Right cardiac atrium (tissue), 5 donors: ENCODE results near the gene MGA. TPM values are rescaled to one million over a fixed set of nuclear protein-coding genes. Genes with fewer than 3 reads are reported as not detected.
A peak's percentile ranks its signal among the peaks of the same experiment; 100 is the strongest.

Source experiments
- ATAC-seq, 2 donors: fragments of 200-7000 bp; cut with Tn5 transposase; one replicate each; pipeline versions ENCODE4 v1.8.0 to v1.9.1; 2020; ENCODE audit warnings: moderate library complexity in 2 of 2, mild to moderate bottlenecking in 1 of 2
- DNase-seq, 3 donors: peaks; one replicate each; pipeline ENCODE4 v3.0.0-alpha.2; 2020
- H3K27ac ChIP-seq: one replicate; pipeline ENCODE4 v1.5.1; 2013; ENCODE audit warnings: mild to moderate bottlenecking, low read length, control low read depth, moderate library complexity
- H3K27me3 ChIP-seq: one replicate; pipeline ENCODE4 v1.6.1; 2013; ENCODE audit not compliant: control insufficient read depth, insufficient read depth
- H3K4me1 ChIP-seq: one replicate; pipeline ENCODE4 v1.6.1; 2013; ENCODE audit warnings: low read length; ENCODE audit not compliant: control insufficient read depth, insufficient read depth
- H3K4me3 ChIP-seq: one replicate; pipeline ENCODE4 v1.5.1; 2013; ENCODE audit warnings: low read length, control low read depth
- H3K9me3 ChIP-seq: one replicate; pipeline ENCODE4 v1.6.1; 2013; ENCODE audit warnings: low read length; ENCODE audit not compliant: control insufficient read depth
- WGBS: extraction: QIAGEN DNeasy Blood & Tissue Kit; methylation state at CpG from one replicate; pipeline ENCODE4 v1.1.7; 2013; 5-methylcytosine and 5-hydroxymethylcytosine counted together
- intact Hi-C, 4 donors: fragments of 100-400 bp; cut with DNase I; formaldehyde crosslinking; loops; one replicate each; pipeline versions ENCODE4 v1.11.0 to v1.14.0; 2022 to 2023
- polyA plus RNA-seq: library from polyadenylated mRNA; stranded (reverse); fragments of 200-250 nt; gene quantifications from one replicate; pipeline ENCODE4 v1.2.3, GENCODE V29; 2013
- total RNA-seq, 4 donors: library from RNA; stranded (reverse); fragmentation: NEBNext Ultra II Directional; extraction: Animal tissue kit (Norgen Biotek cat#: 25700); gene quantifications; one replicate each; pipeline ENCODE4 v1.2.1, GENCODE V29; 2021
- donor health status: healthy with polysubstance abuse.
- donor health status: DM: no; HTN: yes; CAD: no.
- donor health status: DM: no; HTN: no; CAD: no.
- donor health status: DM: no; HTN: yes; CAD: no; lungs with severe emphysema.
- donor health status: DM: yes; HTN: yes; CAD: no.

Gene MGA
- total and polyA plus RNA-seq, 5 donors: 4.2 to 39.2 (median 36.5) TPM

DNA sequence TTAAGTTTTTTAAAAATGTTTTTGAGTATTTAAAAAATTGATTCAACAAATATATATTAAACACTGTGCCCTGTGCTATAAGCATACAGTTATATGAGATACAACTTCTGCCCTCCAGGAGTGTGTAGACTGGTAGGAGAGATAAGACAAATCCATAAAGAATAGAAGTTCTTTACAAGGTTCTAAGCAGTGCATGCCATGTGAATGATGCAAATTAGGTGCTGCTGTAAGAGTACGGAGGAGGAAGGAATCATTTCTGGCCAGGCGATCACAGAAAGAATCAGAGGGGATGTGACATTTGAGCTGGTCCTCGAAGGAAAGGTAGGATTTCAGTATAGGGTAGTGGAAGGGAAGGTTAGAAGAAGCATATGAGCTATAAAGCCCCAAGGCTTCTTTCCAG lies 128.1 kb downstream of the MGA start:
- ATAC-seq: no peak
- intact Hi-C loops: no loop called here
- Histone ChIP-seq H3K4me3 (no peak overlapping the region), H3K9me3 (no peaks in the 10 kb centered on the region), H3K27ac (no peak overlapping the region), H3K4me1 (peaks cover 17% of the 10 kb centered on the region), H3K27me3 (no peaks in the 10 kb centered on the region)
- WGBS: 89% methylated on average over 3 of the region's 3 CpGs
- DNase-seq: no peak

DNA sequence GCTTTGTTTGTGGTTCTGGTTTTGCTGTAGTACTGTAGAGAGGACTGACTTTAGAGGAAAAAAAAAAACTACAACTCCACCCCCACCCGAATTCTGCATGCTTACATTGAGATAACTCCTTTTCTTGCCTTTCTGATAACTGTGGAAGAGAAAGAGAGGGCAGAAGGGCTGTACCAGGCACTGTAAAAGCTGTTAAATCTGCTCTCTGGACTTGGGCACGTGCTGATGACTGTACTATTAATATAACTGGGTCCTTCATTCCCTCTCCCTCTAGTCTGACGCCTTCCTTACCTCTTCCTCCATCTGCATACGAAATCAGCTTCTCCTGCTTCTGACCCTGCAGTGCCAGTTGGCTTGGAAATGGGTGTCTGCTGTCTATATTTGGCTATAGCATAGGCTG lies 129.0 kb downstream of the MGA start:
- intact Hi-C loops: no loop called here
- Histone ChIP-seq H3K27ac (no peak overlapping the region), H3K9me3 (no peaks in the 10 kb centered on the region), H3K27me3 (no peaks in the 10 kb centered on the region), H3K4me3 (no peak overlapping the region), H3K4me1 (peaks cover 17% of the 10 kb centered on the region)
- 56% methylated on average over 4 of the region's 4 CpGs for WGBS
- ATAC-seq (peak; percentile 45 to 57), DNase-seq (no peak)

GRCh38 chr15:41789662-41790061 lies 129.5 kb downstream of the MGA start:
- no peak for DNase-seq
- no peaks in the 10 kb centered on the region for H3K27me3 ChIP-seq
- peaks cover 17% of the 10 kb centered on the region for H3K4me1 ChIP-seq
- no peak overlapping the region for H3K4me3 ChIP-seq
- intact Hi-C loops: no loop called here
- ATAC-seq: no peak
- H3K9me3 ChIP-seq: no peaks in the 10 kb centered on the region
- no peak overlapping the region for H3K27ac ChIP-seq

- no peak overlapping the region for H3K27ac ChIP-seq
- 89% methylated on average over 3 of the region's 3 CpGs for WGBS
These were observed 130.0 kb downstream of the MGA start for GRCh38 chr15:41790169-41790568.

DNA sequence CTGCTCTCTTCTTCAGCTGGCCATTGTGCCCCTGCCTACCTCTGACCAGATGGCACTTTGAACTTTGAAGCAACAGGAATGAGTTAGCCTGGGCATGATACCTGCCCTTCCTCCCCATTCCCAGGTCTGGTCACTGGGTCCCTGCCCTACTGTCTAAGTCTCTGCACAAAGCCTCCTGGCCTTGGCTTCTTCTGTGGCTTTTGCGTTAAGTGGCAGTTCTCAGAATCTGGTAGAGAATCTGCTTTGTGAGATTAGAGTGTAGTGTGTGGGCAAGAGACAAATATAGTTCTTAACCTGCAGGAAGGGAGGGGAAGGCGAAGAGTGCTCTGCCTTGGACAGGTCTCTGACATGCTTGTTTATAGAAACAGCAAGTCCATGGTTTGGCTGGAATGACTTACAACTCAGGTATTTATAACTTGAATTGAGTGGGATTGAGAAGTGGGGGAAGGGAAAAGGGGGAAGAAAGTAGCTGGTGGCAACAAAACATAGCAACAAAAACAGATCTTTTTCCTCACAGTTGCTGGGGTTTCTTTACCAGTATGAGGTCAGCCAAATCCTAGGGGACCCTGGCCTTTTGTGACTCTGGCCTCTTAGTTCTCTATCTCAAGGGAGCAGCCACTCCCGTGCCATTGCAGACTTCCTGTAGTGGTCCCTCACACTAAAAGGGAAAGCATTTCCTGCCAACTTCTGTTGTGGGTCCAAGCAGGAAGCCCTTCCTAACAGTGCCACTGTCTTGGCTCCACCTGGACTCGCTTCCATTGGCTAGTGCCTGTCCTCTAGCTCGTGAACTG lies 130.7 kb downstream of the MGA start:
- Histone ChIP-seq H3K4me1 (peaks cover 17% of the 10 kb centered on the region), H3K4me3 (no peak overlapping the region), H3K27ac (peak overlapping the region; percentile 5), H3K27me3 (no peaks in the 10 kb centered on the region), H3K9me3 (no peaks in the 10 kb centered on the region)
- peak in 2 of 3 donors; percentile 49 to 66 for DNase-seq
- ATAC-seq: peak; percentile 70 to 83
- 37% methylated on average over 5 of the region's 5 CpGs for WGBS
- intact Hi-C loops: no loop called here

More at GRCh38 chr15:41790169-41790568, 130.0 kb downstream of the MGA start:
- no peaks in the 10 kb centered on the region for H3K27me3 ChIP-seq
- DNase-seq (no peak), ATAC-seq (peak in 1 of 2 donors; percentile 34)
- H3K4me3 ChIP-seq: no peak overlapping the region
- intact Hi-C loops: no loop called here
- peaks cover 17% of the 10 kb centered on the region for H3K4me1 ChIP-seq
- no peaks in the 10 kb centered on the region for H3K9me3 ChIP-seq

DNA sequence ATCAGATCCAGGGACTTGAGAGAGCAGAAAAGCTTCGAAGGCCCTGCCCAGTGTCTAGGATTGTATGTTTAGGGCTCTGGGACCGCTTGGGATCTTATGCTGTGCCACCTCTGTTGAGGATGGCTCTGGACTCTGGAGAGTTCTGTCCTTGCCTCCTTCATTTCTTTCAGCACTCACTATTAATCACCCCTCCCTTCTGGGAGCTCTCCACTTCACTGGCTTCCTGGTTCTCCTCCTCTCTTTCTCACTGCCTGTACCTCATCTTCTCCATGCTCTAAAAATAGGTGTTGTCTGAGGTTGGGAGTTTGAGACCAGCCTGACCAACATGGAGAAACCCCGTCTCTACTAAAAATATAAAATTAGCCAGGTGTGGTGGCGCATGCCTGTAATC lies 131.3 kb downstream of the MGA start:
- WGBS: 82% methylated on average over 4 of the region's 4 CpGs
- Histone ChIP-seq H3K4me1 (peaks cover 17% of the 10 kb centered on the region), H3K4me3 (no peak overlapping the region), H3K9me3 (no peaks in the 10 kb centered on the region), H3K27ac (peak overlapping the region; percentile 5), H3K27me3 (no peaks in the 10 kb centered on the region)
- intact Hi-C loops: no loop called here
- DNase-seq (no peak), ATAC-seq (peak in 1 of 2 donors; percentile 34)

DNA sequence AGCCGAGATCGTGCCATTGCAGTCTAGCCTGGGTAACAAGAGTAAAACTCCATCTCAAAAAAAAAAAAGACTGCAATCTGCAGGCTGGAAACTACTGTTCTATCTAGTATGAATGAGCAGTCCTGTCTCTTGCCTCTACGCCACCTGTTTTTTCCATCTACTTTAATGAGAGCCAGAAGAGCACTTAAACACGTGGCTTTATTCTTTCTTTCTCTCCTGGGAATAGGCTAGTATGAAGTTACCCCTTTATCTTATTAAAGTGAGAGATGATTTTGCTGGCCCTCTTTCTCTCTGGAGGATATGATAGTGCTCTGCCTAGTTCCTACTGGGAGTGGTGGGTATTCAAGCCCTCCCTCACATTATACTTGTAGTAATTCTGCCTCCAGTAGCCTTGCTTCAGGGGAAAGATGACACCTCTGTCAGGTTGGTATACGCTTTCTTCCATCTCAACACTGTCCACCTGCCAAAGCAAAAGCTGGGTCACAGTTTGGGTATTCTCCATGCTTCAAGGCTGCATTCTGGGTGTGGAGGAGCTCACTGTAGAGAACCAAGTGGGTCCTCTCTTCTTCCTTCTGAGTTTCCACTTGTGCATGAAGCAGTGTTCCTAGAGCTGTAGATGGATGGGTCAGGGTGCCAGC lies 131.9 kb downstream of the MGA start:
- H3K9me3 ChIP-seq: no peaks in the 10 kb centered on the region
- intact Hi-C loops: no loop called here
- H3K4me1 ChIP-seq: peaks cover 17% of the 10 kb centered on the region
- DNase-seq: no peak
- no peak for ATAC-seq
- H3K27me3 ChIP-seq: no peaks in the 10 kb centered on the region
- no peak overlapping the region for H3K27ac ChIP-seq
- no peak overlapping the region for H3K4me3 ChIP-seq
- 66% methylated on average over 5 of the region's 5 CpGs for WGBS

DNA sequence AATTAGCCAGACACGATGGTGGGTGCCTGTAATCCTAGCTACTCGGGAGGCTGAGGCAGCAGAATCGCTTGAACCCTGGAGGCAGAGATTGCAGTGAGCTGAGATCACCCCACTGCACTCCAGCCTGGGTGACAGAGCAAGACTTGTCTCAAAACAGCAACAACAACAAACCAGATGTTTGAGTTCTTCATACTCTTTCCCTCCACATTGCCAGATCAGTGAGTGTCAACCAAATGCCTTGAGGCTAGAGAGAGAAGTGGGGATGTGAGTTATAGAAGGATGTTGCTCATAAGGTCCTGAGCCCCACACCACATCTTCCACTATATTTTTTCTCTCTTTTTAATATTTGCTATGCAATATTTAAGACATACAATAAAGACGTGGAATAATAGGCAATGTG lies 133.9 kb downstream of the MGA start:
- 66% methylated on average over 4 of the region's 4 CpGs for WGBS
- intact Hi-C loops: no loop called here
- no peak for DNase-seq
- Histone ChIP-seq H3K9me3 (no peaks in the 10 kb centered on the region), H3K4me3 (no peak overlapping the region), H3K27ac (no peak overlapping the region), H3K27me3 (no peaks in the 10 kb centered on the region), H3K4me1 (peaks cover 22% of the 10 kb centered on the region)
- no peak for ATAC-seq

GRCh38 chr15:41795996-41796856 lies 136.0 kb downstream of the MGA start:
- ATAC-seq (peak; percentile 54 to 66), DNase-seq (no peak)
- no peak overlapping the region for H3K4me3 ChIP-seq
- WGBS: 61% methylated on average over 10 of the region's 10 CpGs
- H3K27me3 ChIP-seq: no peaks in the 10 kb centered on the region
- intact Hi-C loops: no loop called here
- no peak overlapping the region for H3K27ac ChIP-seq
- no peaks in the 10 kb centered on the region for H3K9me3 ChIP-seq
- H3K4me1 ChIP-seq: peaks cover 10% of the 10 kb centered on the region

- WGBS: 83% methylated on average over 8 of the region's 8 CpGs
- intact Hi-C loops: no loop called here
These were observed 137.2 kb downstream of the MGA start for GRCh38 chr15:41797201-41797944.

More at GRCh38 chr15:41797201-41797944, 137.2 kb downstream of the MGA start:
- Histone ChIP-seq H3K9me3 (no peaks in the 10 kb centered on the region), H3K27ac (no peak overlapping the region), H3K4me1 (peaks cover 7% of the 10 kb centered on the region), H3K4me3 (no peak overlapping the region), H3K27me3 (no peaks in the 10 kb centered on the region)
- ATAC-seq (no peak), DNase-seq (no peak)
